Measurements from ENCODE around the gene SLC12A3. TPM values are rescaled to one million over a fixed set of nuclear protein-coding genes. Genes with fewer than 3 reads are reported as not detected.
"Not testable (repeated sequence)": the region's sequence is repeated elsewhere in the genome, so short reads cannot be mapped to it uniquely, and the experiment has no call there.

Gene SLC12A3
- total RNA-seq, 2 donors from 2014 or later, result not detected

GRCh38 chr16:56880685-56881084 is 15.7 kb downstream of the SLC12A3 start:
- TF ChIP-seq CTCF (IDR thresholded peaks at IDR 0.05), result no peak
- Histone ChIP-seq H3K27me3 (replicated peaks; ENCODE audit: insufficient read depth) (no peaks in the 10 kb centered on the region), H3K4me1 (ENCODE audit: control insufficient read depth in 1 of 2, low read depth in 2 of 2) (no peaks in the 10 kb centered on the region), H3K4me3 (no peak overlapping the region), H3K27ac (no peak overlapping the region), H3K9me3 (no peaks in the 10 kb centered on the region), H3K36me3 (no peaks in the 10 kb centered on the region)
- DNase-seq (ENCODE audit: low spot score) (no peak), ATAC-seq (ENCODE audit: insufficient number of reproducible peaks, low FRiP score, low read depth) (no peak)

GRCh38 chr16:56882077-56882800 is 17.2 kb downstream of the SLC12A3 start:
- ATAC-seq (ENCODE audit: insufficient number of reproducible peaks, low FRiP score, low read depth), result no peak

GRCh38 chr16:56883586-56883985 is 18.6 kb downstream of the SLC12A3 start:
- no peak for TF ChIP-seq CTCF (IDR thresholded peaks at IDR 0.05)
- H3K4me1 ChIP-seq (ENCODE audit: control insufficient read depth in 1 of 2, low read depth in 2 of 2), result no peaks in the 10 kb centered on the region
- ATAC-seq (ENCODE audit: insufficient number of reproducible peaks, low FRiP score, low read depth) (no peak), DNase-seq (ENCODE audit: low spot score) (no peak)
- no peak overlapping the region for H3K27ac ChIP-seq
- H3K36me3 ChIP-seq, result no peaks in the 10 kb centered on the region
- no peak overlapping the region for H3K4me3 ChIP-seq
- no peaks in the 10 kb centered on the region for H3K9me3 ChIP-seq
- H3K27me3 ChIP-seq (replicated peaks; ENCODE audit: insufficient read depth), result no peaks in the 10 kb centered on the region

More at GRCh38 chr16:56882077-56882800, 17.2 kb downstream of the SLC12A3 start:
- H3K27ac ChIP-seq, result no peak overlapping the region
- no peaks in the 10 kb centered on the region for H3K4me1 ChIP-seq (ENCODE audit: control insufficient read depth in 1 of 2, low read depth in 2 of 2)
- no peaks in the 10 kb centered on the region for H3K9me3 ChIP-seq
- H3K36me3 ChIP-seq, result no peaks in the 10 kb centered on the region
- DNase-seq (ENCODE audit: low spot score), result no peak
- H3K27me3 ChIP-seq (replicated peaks; ENCODE audit: insufficient read depth), result no peaks in the 10 kb centered on the region
- no peak for TF ChIP-seq CTCF (IDR thresholded peaks at IDR 0.05)
- H3K4me3 ChIP-seq, result no peak overlapping the region

GRCh38 chr16:56884026-56884582 is 19.1 kb downstream of the SLC12A3 start:
- no peak for DNase-seq (ENCODE audit: low spot score)
- Histone ChIP-seq H3K9me3 (no peaks in the 10 kb centered on the region), H3K27me3 (replicated peaks; ENCODE audit: insufficient read depth) (no peaks in the 10 kb centered on the region), H3K4me3 (no peak overlapping the region), H3K4me1 (ENCODE audit: control insufficient read depth in 1 of 2, low read depth in 2 of 2) (no peaks in the 10 kb centered on the region), H3K36me3 (no peaks in the 10 kb centered on the region), H3K27ac (no peak overlapping the region)
- no peak for ATAC-seq (ENCODE audit: insufficient number of reproducible peaks, low FRiP score, low read depth)
- no peak for TF ChIP-seq CTCF (IDR thresholded peaks at IDR 0.05)

GRCh38 chr16:56884929-56885328 is 19.9 kb downstream of the SLC12A3 start:
- not testable (repeated sequence) for H3K4me3 ChIP-seq; DNase-seq (ENCODE audit: low spot score); H3K27ac ChIP-seq; H3K9me3 ChIP-seq; ATAC-seq (ENCODE audit: insufficient number of reproducible peaks, low FRiP score, low read depth); H3K27me3 ChIP-seq (replicated peaks; ENCODE audit: insufficient read depth); H3K36me3 ChIP-seq; H3K4me1 ChIP-seq (ENCODE audit: control insufficient read depth in 1 of 2, low read depth in 2 of 2)
